GM18520 (cell line): ENCODE data around the gene CYREN.
"Not testable (repeated sequence)": the region's sequence is repeated elsewhere in the genome, so short reads cannot be mapped to it uniquely, and the experiment has no call there.

Source experiments
- ATAC-seq: cut with Tn5 transposase; IDR thresholded peaks from one replicate; pipeline ENCODE4 v1.9.1; 2021; ENCODE audit not compliant: unreplicated experiment

The CYREN gene

GRCh38 chr7:135179321-135179925 lies 8.9 kb upstream of the CYREN start:
- no peak for ATAC-seq

GRCh38 chr7:135178364-135178763 lies 7.9 kb upstream of the CYREN start:
- no peak for ATAC-seq

DNA sequence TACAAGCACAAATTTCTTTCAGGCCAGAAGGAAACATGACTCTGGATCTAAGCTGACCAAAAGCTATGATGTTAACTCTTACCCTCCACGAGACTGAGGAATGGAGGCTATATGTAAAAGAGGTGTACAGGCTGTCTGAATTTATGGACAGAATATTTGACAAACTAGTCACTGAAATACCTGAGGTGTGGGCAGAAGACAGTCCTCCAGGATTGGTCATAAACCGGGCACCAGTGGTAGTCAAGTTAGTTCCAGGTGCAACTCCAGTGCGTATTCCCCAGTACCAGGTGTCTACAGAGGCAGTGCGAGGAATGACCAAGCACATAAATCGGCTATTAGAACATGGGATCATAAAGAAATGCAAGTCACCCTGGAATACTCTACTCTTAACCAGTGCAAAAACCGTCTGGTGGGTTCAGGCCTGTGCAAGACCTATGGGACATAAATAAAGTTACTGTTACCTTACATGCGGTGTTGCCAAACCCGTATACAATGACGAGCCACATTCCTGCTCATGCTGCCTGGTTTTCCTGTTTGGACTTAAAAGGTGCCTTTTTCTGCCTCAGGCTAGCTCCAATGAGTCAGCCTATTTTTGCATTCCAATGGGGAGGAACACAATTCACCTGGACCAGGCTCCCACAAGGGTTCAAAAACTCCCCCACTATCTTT lies 6.7 kb upstream of the CYREN start:
- no peak for ATAC-seq

DNA sequence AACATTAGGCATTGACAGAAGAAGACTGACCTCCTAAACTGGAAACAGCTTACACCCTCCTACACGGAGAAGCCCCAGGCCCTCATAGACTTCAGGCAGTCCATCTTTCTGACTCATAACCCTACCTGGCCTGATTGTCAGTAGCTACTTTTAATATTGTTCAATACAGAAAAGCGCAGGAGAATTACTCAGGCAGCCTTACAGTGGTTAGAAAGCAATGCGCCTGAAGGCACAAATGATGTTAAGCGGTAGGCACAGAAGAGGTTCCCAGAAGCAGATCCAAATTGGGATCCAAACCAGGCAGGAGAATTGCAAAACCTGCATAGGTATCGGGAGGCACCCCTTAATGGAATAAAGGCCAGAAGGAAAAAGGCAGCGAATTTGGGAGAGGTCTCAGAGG lies 5.4 kb upstream of the CYREN start:
- ATAC-seq = no peak

DNA sequence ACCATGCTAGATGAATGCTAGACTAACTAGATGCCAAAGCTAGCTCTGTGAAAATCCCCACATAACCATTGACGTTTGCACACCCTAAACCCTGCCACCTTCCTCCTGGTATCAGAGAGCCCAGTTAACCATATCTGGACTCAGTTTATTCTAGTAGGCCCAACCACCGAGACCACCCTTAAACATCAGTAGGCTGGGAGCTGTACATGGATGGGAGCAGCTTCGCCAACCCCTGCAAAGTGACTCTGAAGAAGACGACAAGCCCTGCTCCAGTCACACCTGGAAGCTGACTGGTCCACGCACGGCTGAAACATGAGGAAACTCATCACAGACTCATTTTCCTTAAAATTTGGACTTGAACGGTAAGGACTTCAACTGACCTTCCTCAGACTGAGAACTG lies 4.4 kb upstream of the CYREN start:
- no peak for ATAC-seq

DNA sequence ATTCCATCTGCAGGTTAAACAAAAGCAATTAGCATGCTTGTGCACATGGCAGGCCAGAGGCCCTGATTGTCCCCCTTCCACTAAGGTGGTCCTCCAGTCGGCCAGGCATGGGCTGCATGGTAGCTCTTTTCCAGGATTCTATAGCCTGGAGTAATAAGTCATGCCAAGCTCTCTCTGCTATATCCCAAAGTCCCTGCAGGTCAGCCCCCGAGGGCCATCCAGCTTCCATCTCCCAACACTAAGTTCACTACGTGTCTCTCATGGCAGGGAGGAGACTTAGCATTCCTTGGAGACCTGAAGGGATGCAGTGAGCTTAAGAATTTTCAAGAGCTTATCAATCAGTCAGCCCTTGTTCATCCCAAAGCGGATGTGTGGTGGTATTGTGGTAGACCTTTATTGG lies 3.4 kb upstream of the CYREN start:
- ATAC-seq = not testable (repeated sequence)

GRCh38 chr7:135171581-135172291 lies 1.2 kb upstream of the CYREN start:
- ATAC-seq = not testable (repeated sequence)

- peak; percentile 15 for ATAC-seq
Observed at GRCh38 chr7:135170998-135171481, 533 bp upstream of the CYREN start.

DNA sequence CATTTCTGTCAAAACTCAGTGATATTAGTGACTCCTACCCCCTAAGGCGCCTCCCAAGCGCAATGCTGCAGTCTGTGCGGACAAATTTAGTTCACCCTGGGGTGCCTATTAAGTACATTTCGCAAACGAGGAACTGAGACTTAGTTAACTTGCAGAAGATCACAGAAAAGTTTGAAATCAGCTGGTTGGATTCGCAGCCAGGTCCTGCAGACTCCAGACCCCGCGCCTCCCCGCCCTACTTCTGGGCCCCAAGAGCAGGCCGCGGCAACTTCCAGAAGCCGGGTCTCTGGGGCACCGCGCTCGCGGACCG lies 588 bp downstream of the CYREN start:
- no peak for ATAC-seq

- ATAC-seq = no peak
Observed at GRCh38 chr7:135169141-135169963, 1.2 kb downstream of the CYREN start.

GRCh38 chr7:135168489-135169140 lies 1.9 kb downstream of the CYREN start:
- ATAC-seq = no peak

DNA sequence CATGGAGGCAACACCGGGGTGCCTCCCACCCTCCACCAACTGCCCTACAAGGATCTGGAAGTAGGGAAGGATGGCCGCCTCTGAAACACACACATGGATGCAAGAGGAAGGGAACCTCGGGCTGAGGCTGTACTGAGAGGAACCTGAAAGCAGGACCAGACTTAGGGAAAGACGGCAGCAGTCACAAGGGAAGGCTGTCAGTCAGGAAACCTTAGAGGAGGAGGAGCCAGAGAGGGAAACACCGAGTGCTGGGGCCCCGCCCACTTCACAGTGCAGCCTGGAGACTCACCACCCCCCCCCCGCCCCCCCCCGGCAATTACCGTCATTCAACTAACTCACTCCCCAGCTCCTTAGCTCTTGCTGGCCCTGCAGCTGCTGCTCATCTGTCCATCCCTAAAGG lies 2.5 kb downstream of the CYREN start:
- no peak for ATAC-seq

DNA sequence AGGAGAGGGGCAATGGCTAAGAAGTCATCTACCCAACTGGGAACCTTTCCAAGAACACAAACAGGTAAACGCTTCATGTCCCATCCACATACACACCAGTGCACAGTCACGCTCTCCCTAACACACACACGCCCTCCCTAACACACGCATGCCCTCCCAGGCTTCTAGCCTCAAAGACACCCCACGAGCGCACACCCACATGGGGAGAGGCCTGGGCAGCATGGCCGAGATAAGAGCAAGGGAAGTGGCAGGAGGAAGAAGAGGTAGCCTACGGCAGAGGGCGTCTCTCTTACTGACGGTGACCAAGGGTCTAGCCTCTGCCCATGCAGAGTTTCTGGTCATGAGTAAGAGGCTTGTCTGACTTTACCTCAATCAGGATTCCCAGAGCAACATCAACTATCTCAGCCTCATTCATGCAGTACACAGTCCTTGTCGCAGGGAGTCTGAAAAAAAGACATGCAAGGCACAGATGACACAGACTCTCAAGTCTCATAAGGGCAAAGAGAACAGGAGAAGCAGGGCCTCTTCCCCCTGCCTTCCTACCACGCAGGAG lies 3.1 kb downstream of the CYREN start:
- ATAC-seq = no peak

GRCh38 chr7:135166338-135166990 lies 4.0 kb downstream of the CYREN start:
- ATAC-seq = no peak

DNA sequence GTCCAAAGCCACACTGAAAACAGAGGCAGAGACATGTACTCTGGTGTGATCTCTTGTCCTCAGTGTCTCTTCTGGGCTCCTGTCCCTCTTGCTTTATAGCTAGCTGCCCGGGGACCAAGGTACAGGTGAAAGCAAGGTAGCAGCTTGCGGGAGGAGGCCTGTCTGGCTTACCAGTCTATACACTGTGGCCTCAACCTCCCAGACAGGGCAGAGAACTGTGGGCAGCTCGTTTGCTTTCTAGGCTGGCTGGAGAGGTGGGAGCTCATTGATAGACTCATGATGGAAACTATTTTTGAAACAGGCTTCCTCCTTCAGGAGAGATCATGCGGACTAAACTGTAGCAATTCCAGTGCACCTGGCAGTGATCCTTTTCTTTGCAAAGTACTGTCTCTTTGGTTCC lies 4.6 kb downstream of the CYREN start:
- no peak for ATAC-seq

DNA sequence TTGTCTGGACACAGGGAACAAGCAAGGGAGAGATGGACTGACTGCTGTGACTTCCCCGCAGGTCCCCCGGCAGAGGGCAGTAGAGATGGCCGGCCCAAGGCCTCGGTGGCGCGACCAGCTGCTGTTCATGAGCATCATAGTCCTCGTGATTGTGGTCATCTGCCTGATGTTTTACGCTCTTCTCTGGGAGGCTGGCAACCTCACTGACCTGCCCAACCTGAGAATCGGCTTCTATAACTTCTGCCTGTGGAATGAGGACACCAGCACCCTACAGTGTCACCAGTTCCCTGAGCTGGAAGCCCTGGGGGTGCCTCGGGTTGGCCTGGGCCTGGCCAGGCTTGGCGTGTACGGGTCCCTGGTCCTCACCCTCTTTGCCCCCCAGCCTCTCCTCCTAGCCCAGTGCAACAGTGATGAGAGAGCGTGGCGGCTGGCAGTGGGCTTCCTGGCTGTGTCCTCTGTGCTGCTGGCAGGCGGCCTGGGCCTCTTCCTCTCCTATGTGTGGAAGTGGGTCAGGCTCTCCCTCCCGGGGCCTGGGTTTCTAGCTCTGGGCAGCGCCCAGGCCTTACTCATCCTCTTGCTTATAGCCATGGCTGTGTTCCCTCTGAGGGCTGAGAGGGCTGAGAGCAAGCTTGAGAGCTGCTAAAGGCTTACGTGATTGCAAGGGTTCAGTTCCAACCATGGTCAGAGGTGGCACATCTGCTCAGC lies 6.0 kb downstream of the CYREN start:
- no peak for ATAC-seq

DNA sequence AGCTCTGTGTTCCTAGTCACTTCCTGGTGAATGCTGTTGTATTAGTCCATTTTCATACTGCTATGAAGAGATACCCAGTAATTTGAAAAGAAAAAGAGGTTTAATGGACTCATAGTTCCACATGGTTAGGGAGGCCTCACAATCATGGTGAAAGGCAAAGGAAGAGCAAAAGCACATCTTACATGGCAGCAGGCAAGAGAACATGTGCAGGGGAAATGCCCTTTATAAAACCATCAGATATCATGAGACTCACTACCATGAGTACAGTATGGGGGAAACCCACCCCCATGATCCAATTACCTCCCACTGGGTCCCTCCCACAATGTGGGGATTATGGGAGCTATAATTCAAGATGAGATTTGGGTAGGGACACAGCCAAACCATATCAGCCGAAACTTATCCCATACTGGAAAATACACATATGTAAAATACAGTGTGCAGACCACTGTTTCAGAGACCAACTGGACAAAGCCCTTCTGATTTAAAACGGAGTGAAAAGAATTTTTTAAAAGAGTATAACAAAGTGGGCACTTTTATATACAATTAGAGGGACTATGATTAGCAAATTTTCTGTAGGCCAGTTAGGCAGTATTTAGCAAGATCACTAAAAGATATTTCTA lies 8.0 kb downstream of the CYREN start:
- ATAC-seq = no peak

DNA sequence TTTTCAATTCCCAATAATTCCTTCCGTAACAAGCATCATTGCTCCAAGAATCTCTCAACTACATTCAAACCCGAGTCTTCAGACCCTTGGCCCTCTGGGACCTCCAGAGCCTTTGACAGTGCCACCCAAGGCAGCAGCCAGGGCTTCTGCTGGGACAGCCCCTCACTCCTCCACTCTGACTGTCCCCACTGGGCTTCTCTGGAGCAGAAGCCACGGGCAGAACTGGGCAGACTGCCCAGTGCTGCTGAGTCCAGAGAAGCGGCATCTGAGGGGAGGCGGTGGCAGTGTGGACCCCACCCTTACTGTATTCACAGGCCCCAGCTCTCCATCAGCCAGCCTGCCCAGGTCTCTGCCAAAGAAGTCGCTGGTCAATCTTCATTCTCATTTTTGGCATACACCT lies 8.8 kb downstream of the CYREN start:
- no peak for ATAC-seq
